Naive B cell (primary cell): ENCODE results near the gene IL1RAPL2. TPM values are rescaled to one million over a fixed set of nuclear protein-coding genes. Genes with fewer than 3 reads are reported as not detected.
"Not testable (repeated sequence)": the region's sequence is repeated elsewhere in the genome, so short reads cannot be mapped to it uniquely, and the experiment has no call there.

ENCODE experiments used
- ATAC-seq, 2 donors: fragments of 150-1000 bp; cut with Tn5 transposase; 2 replicates each; pipeline ENCODE4 v1.10.0; 2021; ENCODE audit warnings: low read depth in 2 of 2, mild to moderate bottlenecking in 2 of 2, moderate library complexity in 2 of 2
- DNase-seq: peaks from one replicate; pipeline ENCODE4 v3.0.0; 2022
- H3K27ac Mint-ChIP-seq, 6 donors: one replicate each; pipeline ENCODE4 v1.8.0; 2020 to 2022; ENCODE audit warnings: mild to moderate bottlenecking in 6 of 6, mixed read lengths in 6 of 6, moderate library complexity in 5 of 6, inconsistent platforms in 2 of 6
- H3K27me3 Mint-ChIP-seq, 3 donors: one replicate each; pipeline ENCODE4 v1.8.0; 2021 to 2022; ENCODE audit warnings: mixed read lengths in 3 of 3, mild to moderate bottlenecking in 1 of 3
- H3K36me3 Mint-ChIP-seq, 2 donors: one replicate each; pipeline ENCODE4 v1.8.0; 2020 to 2022; ENCODE audit warnings: mixed read lengths in 2 of 2, inconsistent platforms in 1 of 2, mild to moderate bottlenecking in 1 of 2
- H3K4me1 Mint-ChIP-seq, 3 donors: one replicate each; pipeline ENCODE4 v1.8.0; 2020 to 2022; ENCODE audit warnings: mixed read lengths in 3 of 3, inconsistent platforms in 1 of 3, mild to moderate bottlenecking in 1 of 3, moderate library complexity in 1 of 3
- H3K4me3 Mint-ChIP-seq, 8 donors: one replicate each; pipeline ENCODE4 v1.8.0; 2020 to 2022; ENCODE audit warnings: mild to moderate bottlenecking in 8 of 8, mixed read lengths in 8 of 8, moderate library complexity in 8 of 8, inconsistent platforms in 2 of 8
- H3K9me3 Mint-ChIP-seq, 7 donors: one replicate each; pipeline ENCODE4 v1.8.0; 2020 to 2022; ENCODE audit warnings: mixed read lengths in 7 of 7, mild to moderate bottlenecking in 5 of 7, inconsistent platforms in 2 of 7, moderate library complexity in 1 of 7
- polyA plus RNA-seq, 6 donors: library from polyadenylated mRNA; unstranded; fragments of 300-500 nt; fragmentation: Illumina TruSeq; gene quantifications; one replicate each; pipeline ENCODE4 v1.2.3, GENCODE V29; 2021; ENCODE audit warnings: low read depth in 6 of 6

Gene IL1RAPL2
- polyA plus RNA-seq, 6 donors from 2014 or later: not detected

- Mint-ChIP-seq H3K4me3 (no peak overlapping the region), H3K9me3 (peaks cover 0 to 40% (median 14%) of the 10 kb centered on the region in 7 donors), H3K27me3 (no peaks in the 10 kb centered on the region), H3K27ac (no peak overlapping the region), H3K4me1 (no peaks in the 10 kb centered on the region), H3K36me3 (no peaks in the 10 kb centered on the region)
- ATAC-seq (no peak), DNase-seq (no peak)
These were observed 1237.9 kb downstream of the IL1RAPL2 start for GRCh38 chrX:105803891-105804290.

DNA sequence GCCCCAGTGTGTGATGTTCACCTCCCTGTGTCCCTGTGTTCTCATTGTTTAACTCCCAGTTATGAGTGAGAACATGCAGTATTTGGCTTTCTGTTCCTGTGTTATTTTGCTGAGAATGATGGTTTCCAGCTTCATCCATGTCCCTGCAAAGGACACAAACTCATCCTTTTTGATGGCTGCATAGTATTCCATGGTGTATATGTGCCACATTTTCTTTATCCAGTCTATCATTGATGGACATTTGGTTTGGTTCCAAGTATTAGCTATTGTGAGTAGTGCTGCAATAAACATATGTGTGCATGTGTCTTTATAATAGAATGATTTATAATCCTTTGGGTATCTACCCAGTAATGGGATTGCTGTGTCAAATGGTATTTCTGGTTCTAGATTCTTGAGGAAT, 1239.7 kb downstream of the IL1RAPL2 start:
- H3K36me3 Mint-ChIP-seq, H3K4me1 Mint-ChIP-seq, ATAC-seq, H3K27me3 Mint-ChIP-seq, H3K27ac Mint-ChIP-seq, DNase-seq, H3K4me3 Mint-ChIP-seq: not testable (repeated sequence)
- H3K9me3 Mint-ChIP-seq: peaks cover 0 to 50% (median 16%) of the 10 kb centered on the region in 7 donors

DNA sequence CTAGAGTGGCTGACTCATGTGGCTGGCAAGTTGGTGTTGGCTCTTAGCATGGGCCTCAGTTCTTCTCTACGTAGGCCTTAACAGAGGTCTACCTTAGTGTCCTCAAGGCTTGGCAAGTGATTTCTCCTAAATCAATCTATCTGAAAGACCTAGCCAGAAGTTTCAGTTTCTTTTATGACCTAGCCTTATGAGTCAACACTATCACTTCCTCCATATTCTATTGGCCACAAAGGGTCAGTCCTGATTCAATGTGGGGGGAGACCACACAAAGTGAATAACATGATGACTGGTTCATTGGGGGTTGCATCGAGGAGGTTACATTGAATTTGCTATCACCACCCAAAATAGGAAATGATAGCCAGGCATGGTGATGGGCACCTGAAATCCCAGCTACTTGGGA, 1250.5 kb downstream of the IL1RAPL2 start:
- H3K4me3 Mint-ChIP-seq: no peak overlapping the region
- DNase-seq (no peak), ATAC-seq (no peak)
- peaks cover 7 to 31% (median 13%) of the 10 kb centered on the region in 3 donors for H3K27me3 Mint-ChIP-seq
- H3K27ac Mint-ChIP-seq: peak overlapping the region in 1 of 6 donors; percentile 38
- no peaks in the 10 kb centered on the region for H3K4me1 Mint-ChIP-seq
- peaks cover 0 to 7% of the 10 kb centered on the region in 2 donors for H3K36me3 Mint-ChIP-seq
- H3K9me3 Mint-ChIP-seq: peaks cover 2 to 20% (median 5%) of the 10 kb centered on the region in 7 donors
